Lower leg skin (tissue), 3 donors: ENCODE data around the gene COPZ2.

Source experiments
- CTCF ChIP-seq, 3 donors: fragments of 450-650 bp; IDR thresholded peaks; one replicate each; pipeline ENCODE4 v1.5.1; 2016; ENCODE audit warnings: antibody characterized with exemption in 3 of 3, mild to moderate bottlenecking in 3 of 3, moderate library complexity in 2 of 3
- POLR2A ChIP-seq, 2 donors: fragments of 450-650 bp; IDR thresholded peaks; one replicate each; pipeline ENCODE4 v1.6.1; 2016 to 2017; ENCODE audit warnings: antibody characterized with exemption in 2 of 2, mild to moderate bottlenecking in 1 of 2, moderate library complexity in 1 of 2

GRCh38 chr17:48013876-48014594 lies 23.6 kb downstream of the COPZ2 start:
- TF ChIP-seq CTCF (IDR thresholded peaks at IDR 0.05) (no peak), POLR2A (IDR thresholded peaks at IDR 0.05) (no peak)
